ENCODE measurements around the gene TSPO2.

TSPO2 gene

GRCh38 chr6:41027799-41028560 is 14.3 kb upstream of the TSPO2 start:
- FAIRE-seq: no peak

GRCh38 chr6:41028561-41029412 is 13.5 kb upstream of the TSPO2 start:
- FAIRE-seq: no peak

- FAIRE-seq: no peak
These were observed 9.4 kb upstream of the TSPO2 start for GRCh38 chr6:41032830-41033229.

- FAIRE-seq: no peak
These were observed 8.5 kb upstream of the TSPO2 start for GRCh38 chr6:41033776-41034175.

- no peak for FAIRE-seq
These were observed 6.1 kb upstream of the TSPO2 start for GRCh38 chr6:41036186-41036585.

GRCh38 chr6:41036601-41037000 is 5.7 kb upstream of the TSPO2 start:
- no peak for FAIRE-seq

- FAIRE-seq: no peak
These were observed 5.0 kb upstream of the TSPO2 start for GRCh38 chr6:41037107-41037900.

- FAIRE-seq: no peak
These were observed 4.1 kb upstream of the TSPO2 start for GRCh38 chr6:41038205-41038604.

GRCh38 chr6:41039060-41039998 is 2.9 kb upstream of the TSPO2 start, which contains the start of gene UNC5CL:
Gene UNC5CL (minus strand): TSS chr6:41039221. CDS start chr6:41035074, 4,147 bp downstream.
- no peak for FAIRE-seq

GRCh38 chr6:41040101-41040939 is 1.9 kb upstream of the TSPO2 start:
- no peak for FAIRE-seq

- FAIRE-seq: no peak
These were observed 1.2 kb upstream of the TSPO2 start for GRCh38 chr6:41040940-41041536.

- FAIRE-seq: no peak
These were observed 884 bp downstream of the TSPO2 start for GRCh38 chr6:41043151-41043550.

GRCh38 chr6:41045664-41046063 is 3.4 kb downstream of the TSPO2 start:
- no peak for FAIRE-seq

- FAIRE-seq: no peak
These were observed 3.8 kb downstream of the TSPO2 start for GRCh38 chr6:41046084-41046483.

GRCh38 chr6:41047306-41047705 is 5.0 kb downstream of the TSPO2 start:
- FAIRE-seq: no peak

GRCh38 chr6:41047745-41048732 is 5.8 kb downstream of the TSPO2 start:
- no peak for FAIRE-seq

- no peak for FAIRE-seq
These were observed 7.3 kb downstream of the TSPO2 start for GRCh38 chr6:41049521-41049920.

- FAIRE-seq: no peak
These were observed 7.7 kb downstream of the TSPO2 start for GRCh38 chr6:41049955-41050354.

GRCh38 chr6:41050536-41050935 is 8.3 kb downstream of the TSPO2 start:
- FAIRE-seq: no peak
